Cerebellar nuclear complex (tissue), 1 donor: ENCODE measurements around the gene CHRNA4.

Source experiments
- DNase-seq, 2 experiments: peaks; one replicate each; lab custom pipeline; 2025; lab: John Stamatoyannopoulos, UW

CHRNA4 gene

GRCh38 chr20:63360850-63361518 is at the start of gene CHRNA4:
Gene CHRNA4 (minus strand): TSS chr20:63361349. CDS start chr20:63361165, 184 bp downstream.
- no peak for DNase-seq

GRCh38 chr20:63409834-63410435 is 48.8 kb upstream of the CHRNA4 start:
- DNase-seq: no peak

GRCh38 chr20:63409066-63409833 is 48.1 kb upstream of the CHRNA4 start:
- DNase-seq: no peak

GRCh38 chr20:63408684-63409046 is 47.5 kb upstream of the CHRNA4 start:
- DNase-seq: no peak

GRCh38 chr20:63407928-63408683 is 47.0 kb upstream of the CHRNA4 start:
- no peak for DNase-seq

GRCh38 chr20:63406617-63407245 is 45.6 kb upstream of the CHRNA4 start:
- no peak for DNase-seq

- no peak for DNase-seq
Measured at GRCh38 chr20:63406011-63406410, 44.9 kb upstream of the CHRNA4 start.

- DNase-seq: no peak
Measured at GRCh38 chr20:63405102-63405730, 44.1 kb upstream of the CHRNA4 start.

GRCh38 chr20:63404129-63405085 is 43.3 kb upstream of the CHRNA4 start:
- no peak for DNase-seq

GRCh38 chr20:63403403-63404105 is 42.4 kb upstream of the CHRNA4 start:
- DNase-seq: no peak

GRCh38 chr20:63402860-63403220 is 41.7 kb upstream of the CHRNA4 start:
- DNase-seq: no peak

GRCh38 chr20:63402181-63402859 is 41.2 kb upstream of the CHRNA4 start:
- no peak for DNase-seq

- DNase-seq: no peak
Measured at GRCh38 chr20:63401384-63402110, 40.4 kb upstream of the CHRNA4 start.

GRCh38 chr20:63400486-63401210 is 39.5 kb upstream of the CHRNA4 start:
- DNase-seq: no peak

GRCh38 chr20:63399596-63400375 is 38.6 kb upstream of the CHRNA4 start:
- DNase-seq: no peak

- no peak for DNase-seq
Measured at GRCh38 chr20:63398744-63399514, 37.8 kb upstream of the CHRNA4 start.
